ENCODE measurements around the gene ROBO2.

GRCh38 chr3:77262361-77262760 lies 222.5 kb downstream of the ROBO2 start:
- TF ChIP-seq POLR2AphosphoS5 (IDR thresholded peaks at IDR 0.05) (no peak), CTCF (IDR thresholded peaks at IDR 0.05) (no peak), POLR2A (IDR thresholded peaks at IDR 0.05) (no peak)
